Stimulated activated CD4-positive, alpha-beta T cell treated with anti-CD3 and anti-CD28 coated beads, Interleukin-4, amount 100 ng/mL, for 1 hour (primary cell): ENCODE measurements around the gene FIGNL2.
"Not testable (repeated sequence)": the region's sequence is repeated elsewhere in the genome, so short reads cannot be mapped to it uniquely, and the experiment has no call there.

Experiments used
- DNase-seq: peaks from one replicate; pipeline ENCODE4 v3.0.0-alpha.2; 2020

FIGNL2 gene

GRCh38 chr12:51848326-51848727, at the start of gene FIGNL2:
TSS of gene FIGNL2 (minus strand) at chr12:51848718. CDS start at chr12:51822413, 26,305 bp downstream.
- DNase-seq, result no peak

- DNase-seq, result no peak
Observed at GRCh38 chr12:51897181-51897580, 48.7 kb upstream of the FIGNL2 start.

GRCh38 chr12:51896236-51896635, 47.7 kb upstream of the FIGNL2 start:
- no peak for DNase-seq

- DNase-seq, result no peak
Observed at GRCh38 chr12:51895378-51896135, 47.0 kb upstream of the FIGNL2 start.

GRCh38 chr12:51893786-51894185, 45.3 kb upstream of the FIGNL2 start:
- no peak for DNase-seq

GRCh38 chr12:51891843-51892242, 43.3 kb upstream of the FIGNL2 start:
- no peak for DNase-seq

GRCh38 chr12:51890511-51891171, 42.1 kb upstream of the FIGNL2 start:
- no peak for DNase-seq

- no peak for DNase-seq
Observed at GRCh38 chr12:51890133-51890464, 41.6 kb upstream of the FIGNL2 start.

- no peak for DNase-seq
Observed at GRCh38 chr12:51889216-51890132, 41.0 kb upstream of the FIGNL2 start.

- no peak for DNase-seq
Observed at GRCh38 chr12:51888316-51889215, 40.0 kb upstream of the FIGNL2 start.

GRCh38 chr12:51887476-51888315, 39.2 kb upstream of the FIGNL2 start, which contains the start of gene ANKRD33:
TSS of gene ANKRD33 (plus strand) at chr12:51888103. CDS start at chr12:51888187, 84 bp downstream.
- DNase-seq, result no peak

GRCh38 chr12:51886021-51886710, 37.6 kb upstream of the FIGNL2 start:
- peak; percentile 28 for DNase-seq

GRCh38 chr12:51885294-51886020, 36.9 kb upstream of the FIGNL2 start:
- DNase-seq, result not testable (repeated sequence)

GRCh38 chr12:51884676-51885229, 36.2 kb upstream of the FIGNL2 start:
- DNase-seq, result no peak

GRCh38 chr12:51883998-51884675, 35.6 kb upstream of the FIGNL2 start:
- DNase-seq, result no peak

- no peak for DNase-seq
Observed at GRCh38 chr12:51883295-51883694, 34.8 kb upstream of the FIGNL2 start.

- no peak for DNase-seq
Observed at GRCh38 chr12:51879102-51879501, 30.6 kb upstream of the FIGNL2 start.

- no peak for DNase-seq
Observed at GRCh38 chr12:51874486-51874885, 26.0 kb upstream of the FIGNL2 start.

- no peak for DNase-seq
Observed at GRCh38 chr12:51874000-51874399, 25.5 kb upstream of the FIGNL2 start.
